GM23338 (cell line): ENCODE results near the gene KCNK16. TPM values are rescaled to one million over a fixed set of nuclear protein-coding genes. Genes with fewer than 3 reads are reported as not detected.

Experiments used
- ATAC-seq: fragments of 200-7000 bp; cut with Tn5 transposase; 3 replicates; pipeline ENCODE4 v1.9.1; 2020
- DNase-seq: peaks from one replicate; pipeline ENCODE4 v3.0.0-alpha.2; 2015; ENCODE audit warnings: low spot score
- H2AFZ ChIP-seq: fragments of 200-600 bp; sonication (generic); 2 replicates; pipeline ENCODE4 v1.8.0; 2016; ENCODE audit warnings: antibody characterized with exemption, mild to moderate bottlenecking, moderate library complexity
- H3F3A ChIP-seq: fragments of 200-600 bp; sonication (generic); replicated peaks from 2 replicates; pipeline ENCODE4 v1.8.0; 2017; ENCODE audit warnings: antibody characterized with exemption, mixed run types, low read depth
- H3K27ac ChIP-seq: fragments of 200-600 bp; sonication (generic); 2 replicates; pipeline ENCODE4 v1.6.1; 2016; ENCODE audit warnings: low read depth
- H3K27me3 ChIP-seq: fragments of 200-600 bp; sonication (generic); 2 replicates; pipeline ENCODE4 v1.8.0; 2016; ENCODE audit warnings: mild to moderate bottlenecking, mixed run types, moderate library complexity; ENCODE audit not compliant: insufficient read depth
- H3K36me3 ChIP-seq: fragments of 200-600 bp; sonication (generic); 2 replicates; pipeline ENCODE4 v1.8.0; 2016; ENCODE audit warnings: mild to moderate bottlenecking; ENCODE audit not compliant: insufficient read depth
- H3K4me1 ChIP-seq: fragments of 200-600 bp; sonication (generic); 2 replicates; pipeline ENCODE4 v1.8.0; 2016; ENCODE audit warnings: mild to moderate bottlenecking, moderate library complexity; ENCODE audit not compliant: insufficient read depth
- H3K4me2 ChIP-seq: fragments of 200-600 bp; sonication (generic); 2 replicates; pipeline ENCODE4 v1.7.1; 2017; ENCODE audit warnings: mixed run types
- H3K4me3 ChIP-seq: fragments of 200-600 bp; sonication (generic); 2 replicates; pipeline ENCODE4 v1.6.1; 2016; ENCODE audit warnings: mixed run types
- H3K79me2 ChIP-seq: fragments of 200-600 bp; sonication (generic); replicated peaks from 2 replicates; pipeline ENCODE4 v1.8.0; 2017; ENCODE audit warnings: mild to moderate bottlenecking; ENCODE audit not compliant: insufficient read depth
- H3K9me2 ChIP-seq: fragments of 200-600 bp; sonication (generic); 2 replicates; pipeline ENCODE4 v1.8.0; 2017; ENCODE audit not compliant: insufficient read depth
- H4K20me1 ChIP-seq: fragments of 200-600 bp; sonication (generic); replicated peaks from 2 replicates; pipeline ENCODE4 v1.8.0; 2017; ENCODE audit warnings: mild to moderate bottlenecking; ENCODE audit not compliant: insufficient read depth
- H3K27ac Mint-ChIP-seq: 2 replicates; pipeline ENCODE4 v1.8.0; 2020; ENCODE audit warnings: inconsistent platforms, mild to moderate bottlenecking, moderate library complexity, mixed read lengths
- H3K27me3 Mint-ChIP-seq: 3 replicates; pipeline ENCODE4 v1.8.0; 2022; ENCODE audit warnings: low read depth, mild to moderate bottlenecking, moderate library complexity, mixed read lengths, inconsistent platforms; ENCODE audit not compliant: insufficient read depth, poor library complexity
- H3K36me3 Mint-ChIP-seq: 3 replicates; pipeline ENCODE4 v1.8.0; 2021; ENCODE audit warnings: low read depth, mild to moderate bottlenecking, inconsistent platforms, moderate library complexity, mixed read lengths
- H3K4me1 Mint-ChIP-seq: 3 replicates; pipeline ENCODE4 v1.8.0; 2020; ENCODE audit warnings: mild to moderate bottlenecking, inconsistent platforms, mixed read lengths
- H3K4me3 Mint-ChIP-seq: 3 replicates; pipeline ENCODE4 v1.8.0; 2021; ENCODE audit warnings: moderate library complexity, mild to moderate bottlenecking, inconsistent platforms, mixed read lengths
- H3K9me3 Mint-ChIP-seq: 3 replicates; pipeline ENCODE4 v1.8.0; 2020; ENCODE audit warnings: moderate library complexity, mild to moderate bottlenecking, inconsistent platforms, mixed read lengths
- CREB1 ChIP-seq: fragments of 250-450 bp; sonication (Bioruptor Pico); IDR thresholded peaks from 2 replicates; pipeline ENCODE4 v1.5.0; 2020; ENCODE audit warnings: low read depth, mild to moderate bottlenecking, moderate library complexity
- CTCF ChIP-seq, 2 experiments: fragments of 200-600 bp in 1 of 2; sonication (generic) in 1 of 2; conservative IDR thresholded peaks; 2 replicates each; pipeline versions ENCODE4 v1.5.1 to v1.6.1; 2016 to 2017; ENCODE audit warnings: antibody characterized with exemption in 2 of 2, low read depth in 2 of 2, mild to moderate bottlenecking in 2 of 2, moderate library complexity in 1 of 2
- ETS1 ChIP-seq: IDR thresholded peaks from 2 replicates; pipeline ENCODE4 v1.6.1; 2016; ENCODE audit warnings: antibody characterized with exemption
- EZH2 ChIP-seq: fragments of 200-600 bp; sonication (generic); IDR thresholded peaks from one replicate; pipeline ENCODE4 v1.8.0; 2017; ENCODE audit warnings: antibody characterized with exemption, mild to moderate bottlenecking, low read depth; ENCODE audit not compliant: unreplicated experiment
- EZH2phosphoT487 ChIP-seq: fragments of 200-600 bp; sonication (generic); IDR thresholded peaks from one replicate; pipeline ENCODE4 v1.8.1; 2018; ENCODE audit warnings: antibody characterized with exemption; ENCODE audit not compliant: unreplicated experiment
- NANOG ChIP-seq: IDR thresholded peaks from 2 replicates; pipeline ENCODE4 v1.6.1; 2016; ENCODE audit warnings: antibody characterized with exemption, borderline replicate concordance
- POLR2AphosphoS5 ChIP-seq: IDR thresholded peaks from 2 replicates; pipeline ENCODE4 v1.6.1; 2016; ENCODE audit warnings: antibody characterized with exemption, low read depth
- REST ChIP-seq: IDR thresholded peaks from one replicate; pipeline ENCODE4 v1.6.1; 2018; ENCODE audit warnings: antibody characterized with exemption; ENCODE audit not compliant: unreplicated experiment
- STAT1 ChIP-seq: IDR thresholded peaks from one replicate; pipeline ENCODE4 v1.6.1; 2016; ENCODE audit warnings: antibody characterized with exemption; ENCODE audit not compliant: unreplicated experiment
- ZNF114 ChIP-seq: fragments of 250-450 bp; sonication (Bioruptor Pico); IDR thresholded peaks from 2 replicates; pipeline ENCODE4 v1.5.0; 2020; ENCODE audit warnings: mild to moderate bottlenecking, moderate library complexity
- ZNF331 ChIP-seq: fragments of 250-450 bp; sonication (Bioruptor Pico); IDR thresholded peaks from 2 replicates; pipeline ENCODE4 v1.5.0; 2020; ENCODE audit warnings: low read depth, mild to moderate bottlenecking, moderate library complexity
- polyA plus RNA-seq: library from polyadenylated mRNA; unstranded; fragments of >200 nt; fragmentation: Nextera tagmentation; extraction: Ambion mirVana; gene quantifications from 2 replicates; pipeline ENCODE4 v1.2.1, GENCODE V29; 2016
- total RNA-seq: library from RNA; depleted of rRNA; stranded (reverse); fragments of >200 nt; shearing (Covaris generic); gene quantifications from 2 replicates; pipeline ENCODE4 v1.2.3, GENCODE V29; 2014

Gene KCNK16
- total and polyA plus RNA-seq, 2 experiments from 2014 or later = not detected

GRCh38 chr6:39327507-39327906 lies 5.0 kb upstream of the KCNK16 start:
- Mint-ChIP-seq H3K27me3 (peaks cover 2% of the 10 kb centered on the region), H3K4me1 (no peaks in the 10 kb centered on the region; the same call in 2 of the 3 replicates), H3K4me3 (no peak overlapping the region), H3K9me3 (no peaks in the 10 kb centered on the region), H3K27ac (no peak overlapping the region), H3K36me3 (no peaks in the 10 kb centered on the region; the same call in 2 of the 3 replicates)
- Histone ChIP-seq H3K27ac (no peak overlapping the region), H3K4me3 (no peak overlapping the region), H3K4me2 (no peak overlapping the region), H3F3A (no peaks in the 10 kb centered on the region), H3K27me3 (no peaks in the 10 kb centered on the region), H4K20me1 (no peaks in the 10 kb centered on the region), H2AFZ (no peak overlapping the region), H3K36me3 (no peaks in the 10 kb centered on the region), H3K79me2 (no peaks in the 10 kb centered on the region), H3K9me2 (no peaks in the 10 kb centered on the region), H3K4me1 (no peaks in the 10 kb centered on the region)
- TF ChIP-seq EZH2phosphoT487 (no peak), CTCF (conservative IDR thresholded peaks at IDR 0.05; ENCODE audit: low read depth in 2 of 2) (no peak), NANOG (no peak)
- ATAC-seq = no peak
- DNase-seq = no peak

DNA sequence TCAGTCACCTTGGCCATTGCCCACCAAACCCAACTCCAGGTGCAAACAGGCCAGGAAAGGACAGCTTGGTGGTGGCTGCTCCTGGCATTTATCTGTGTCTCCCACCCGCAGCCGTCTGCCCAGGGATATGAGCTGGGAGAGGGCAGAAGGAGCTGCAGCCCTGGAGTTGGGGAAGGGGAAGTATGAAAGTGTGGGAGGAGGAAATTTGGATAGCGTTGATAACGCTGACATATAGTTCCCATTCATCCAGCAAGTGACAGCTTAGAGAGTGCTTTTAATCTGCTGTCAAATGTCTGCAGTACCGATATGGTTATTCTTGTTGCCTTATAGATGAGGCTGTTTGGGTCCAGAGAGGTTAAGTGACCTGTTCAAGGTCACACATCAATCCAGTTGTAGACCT lies 741 bp downstream of the KCNK16 start:
- peaks cover 6% of the 10 kb centered on the region for H3K27me3 Mint-ChIP-seq
- Histone ChIP-seq H3K79me2 (no peaks in the 10 kb centered on the region), H3K27me3 (no peaks in the 10 kb centered on the region), H3K4me1 (no peaks in the 10 kb centered on the region), H3K36me3 (no peaks in the 10 kb centered on the region), H2AFZ (no peak overlapping the region), H4K20me1 (no peaks in the 10 kb centered on the region), H3K4me3 (no peak overlapping the region), H3K27ac (no peak overlapping the region), H3K9me2 (peaks cover 3% of the 10 kb centered on the region), H3K4me2 (no peak overlapping the region), H3F3A (no peaks in the 10 kb centered on the region)
- no peak for ATAC-seq
- no peak overlapping the region for H3K4me3 Mint-ChIP-seq
- DNase-seq = no peak
- no peaks in the 10 kb centered on the region; the same call in 2 of the 3 replicates for H3K4me1 Mint-ChIP-seq
- no peak overlapping the region for H3K27ac Mint-ChIP-seq
- H3K9me3 Mint-ChIP-seq = no peaks in the 10 kb centered on the region
- H3K36me3 Mint-ChIP-seq = no peaks in the 10 kb centered on the region; the same call in 2 of the 3 replicates
- TF ChIP-seq CREB1 (CRISPR knock-in tag) (no peak), EZH2 (no peak), ZNF331 (CRISPR knock-in tag) (no peak), CTCF (conservative IDR thresholded peaks at IDR 0.05; ENCODE audit: low read depth in 2 of 2) (no peak), ZNF114 (no peak), ETS1 (no peak), EZH2phosphoT487 (no peak), REST (no peak), NANOG (no peak), POLR2AphosphoS5 (no peak), STAT1 (no peak)
